HG03135 (cell line): ENCODE measurements around the gene PRSS8.

Experiments used
- ATAC-seq: cut with Tn5 transposase; IDR thresholded peaks from one replicate; pipeline ENCODE4 v1.9.1; 2021; ENCODE audit warnings: mild to moderate bottlenecking, moderate library complexity; ENCODE audit not compliant: unreplicated experiment

PRSS8 gene

DNA sequence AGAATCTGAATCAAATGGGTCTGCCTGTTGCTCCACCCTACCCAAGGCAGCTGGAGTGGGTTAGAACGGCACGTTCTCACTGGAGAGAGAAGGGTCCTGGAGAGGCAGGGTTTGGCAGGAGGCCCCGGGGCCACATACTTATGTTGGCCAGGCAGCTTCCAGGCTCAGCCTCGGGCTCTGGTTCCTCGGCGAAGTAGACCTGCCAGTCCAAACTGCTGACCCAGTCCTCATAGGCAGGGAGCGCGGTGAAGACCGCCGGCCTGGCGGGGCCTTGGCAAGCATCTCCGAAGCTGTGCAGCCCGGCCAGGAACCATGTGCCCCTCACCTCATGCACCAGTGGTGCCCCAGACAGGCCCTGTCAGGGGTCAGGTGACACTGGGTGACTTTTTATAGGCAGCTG is 51.5 kb downstream of the PRSS8 start:
- no peak for ATAC-seq

DNA sequence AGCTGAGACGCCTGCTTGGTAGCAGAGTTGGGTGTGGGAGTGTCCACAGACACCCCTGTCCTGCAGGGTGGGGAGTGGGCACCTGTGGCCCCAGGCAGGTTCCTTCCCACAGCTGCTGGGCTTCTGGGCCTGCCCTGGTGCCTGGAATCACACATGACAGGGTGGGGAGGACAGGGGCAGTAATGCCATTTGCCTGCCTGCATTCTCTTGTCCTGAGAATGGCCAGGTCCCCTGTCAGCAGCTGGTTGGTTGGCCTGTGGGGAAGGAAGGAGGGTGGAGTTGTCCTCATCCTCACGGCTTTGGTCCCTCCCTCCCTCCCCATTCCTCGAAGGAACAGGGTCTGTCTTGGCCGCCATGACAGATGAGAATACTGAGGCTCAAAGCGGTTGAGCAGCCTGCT is 52.0 kb downstream of the PRSS8 start:
- ATAC-seq = no peak

DNA sequence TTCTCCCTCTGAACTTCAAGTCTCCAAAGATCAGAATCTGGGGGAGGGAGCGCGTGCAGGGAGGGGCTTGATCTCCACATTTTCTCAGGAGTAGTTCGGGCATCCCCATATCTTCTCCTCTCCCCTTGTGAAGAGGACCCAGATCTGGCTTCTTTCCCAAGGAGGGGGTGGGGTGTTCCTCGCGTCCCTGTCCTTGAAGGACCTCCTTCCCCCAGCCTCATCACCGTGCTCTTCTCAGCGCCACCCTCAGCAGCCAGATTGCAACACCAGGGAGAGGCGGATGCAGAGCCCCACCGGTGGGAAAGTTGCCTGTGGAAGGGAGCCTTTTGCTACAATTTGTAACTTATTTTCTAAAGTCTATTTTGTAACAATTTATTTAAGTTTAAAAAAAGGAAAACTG is 52.4 kb downstream of the PRSS8 start:
- no peak for ATAC-seq

DNA sequence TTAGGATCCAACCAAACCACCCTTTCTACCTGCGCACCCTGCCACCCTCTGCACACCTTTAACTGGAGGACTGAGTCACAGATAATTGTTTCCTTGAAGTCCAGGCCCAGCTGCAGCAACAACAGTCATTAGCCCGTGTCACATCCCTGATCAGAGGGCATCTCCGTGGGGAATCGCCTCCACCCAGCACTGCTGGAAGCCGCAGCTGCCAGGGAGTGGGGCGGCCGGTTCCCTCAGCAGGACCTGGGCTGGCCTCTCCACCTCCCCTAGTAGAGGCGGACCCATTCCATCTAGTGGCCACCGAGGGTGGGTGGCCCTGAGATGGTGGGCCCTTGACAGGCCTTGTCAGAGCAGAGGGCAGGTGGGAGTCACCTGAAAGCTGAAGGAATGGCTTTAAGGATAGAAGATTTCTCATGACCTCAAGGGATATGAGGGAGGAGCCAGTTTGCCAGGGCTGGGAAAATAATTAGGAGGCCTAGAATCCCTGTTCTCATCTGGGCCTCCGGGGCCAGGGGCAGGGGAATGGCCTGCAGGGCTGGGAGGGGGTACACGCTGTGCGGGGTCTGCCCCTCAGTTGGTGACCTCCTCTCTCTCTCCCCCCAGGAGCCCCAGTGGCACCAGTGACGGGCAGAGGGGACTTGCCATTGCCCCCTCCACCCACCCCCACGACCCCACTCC is 53.0 kb downstream of the PRSS8 start:
- no peak for ATAC-seq
